Cortex of kidney (tissue), 1 donor: Measurements from ENCODE around the gene NEMP1.

Experiments used
- DNase-seq: peaks from one replicate; lab custom pipeline; 2025; lab: John Stamatoyannopoulos, UW

The NEMP1 gene

DNA sequence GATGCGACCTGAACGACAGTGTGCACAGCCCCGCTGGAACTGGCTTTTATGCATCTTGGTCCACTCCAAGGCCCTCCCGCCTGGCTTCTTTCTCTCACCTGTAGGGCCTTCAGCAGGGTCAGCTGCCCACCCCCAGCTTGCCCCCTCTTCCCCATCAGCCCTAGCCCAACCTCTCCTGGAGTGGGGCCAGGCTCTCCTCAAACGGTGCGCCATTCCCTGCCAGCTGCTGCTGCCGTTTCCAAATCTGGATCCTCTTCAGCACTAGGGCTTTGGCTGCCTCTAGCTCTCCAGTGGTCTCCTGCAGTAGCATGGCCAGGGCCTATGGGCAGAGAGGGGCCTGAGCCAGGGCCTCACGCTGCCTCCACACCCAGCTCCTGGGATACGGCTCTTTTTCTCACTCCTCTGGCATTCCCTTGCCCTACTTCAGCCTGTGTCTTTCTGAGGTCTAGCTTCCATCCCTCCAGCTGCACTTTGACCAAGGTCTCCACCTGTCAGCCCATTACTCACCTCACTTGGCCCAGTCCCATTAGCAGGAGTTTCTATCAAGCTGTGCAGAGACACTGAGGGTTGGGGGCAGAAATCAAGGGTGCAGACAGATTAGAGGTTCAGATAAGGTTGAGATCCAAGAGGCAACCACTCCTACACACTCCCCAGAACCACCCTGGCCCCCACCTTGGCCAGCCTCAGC, 27.6 kb upstream of the NEMP1 start:
- DNase-seq, result no peak

DNA sequence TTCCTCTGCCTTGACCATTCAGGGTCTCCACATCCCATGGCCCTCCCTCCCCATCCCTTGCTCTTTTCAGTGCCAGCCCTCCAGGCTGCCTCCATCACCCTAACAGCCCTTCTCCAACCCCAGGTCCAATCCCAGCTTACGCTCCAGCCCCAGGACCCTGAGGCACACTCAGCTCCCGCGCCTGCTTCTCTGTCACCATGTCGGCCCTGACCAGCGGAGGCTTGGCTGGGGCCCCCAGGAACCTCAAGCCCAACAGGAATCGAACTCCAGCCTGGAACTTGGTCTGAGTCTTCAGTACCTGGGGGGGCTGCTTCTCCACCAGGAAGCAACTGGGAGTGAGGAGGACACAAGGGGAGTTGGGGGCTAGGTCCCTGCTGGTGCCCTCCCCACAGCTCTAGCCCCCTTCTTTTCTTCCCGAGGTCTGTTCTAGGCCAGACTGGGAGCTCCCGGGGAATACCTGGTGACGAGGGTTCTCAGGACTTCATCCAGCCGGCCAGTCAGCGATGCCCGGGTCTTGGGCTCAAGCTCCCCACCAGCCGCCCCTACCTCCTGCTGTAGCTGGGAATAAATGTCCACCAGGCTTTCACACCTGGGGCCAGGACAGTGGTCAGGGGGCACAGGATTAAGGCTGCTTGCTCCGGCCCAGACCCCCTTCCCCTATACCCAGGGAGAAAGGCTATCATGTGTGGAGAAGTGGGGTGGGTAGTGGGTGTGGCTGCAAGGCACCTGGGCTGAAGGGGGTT, 26.6 kb upstream of the NEMP1 start:
- no peak for DNase-seq

DNA sequence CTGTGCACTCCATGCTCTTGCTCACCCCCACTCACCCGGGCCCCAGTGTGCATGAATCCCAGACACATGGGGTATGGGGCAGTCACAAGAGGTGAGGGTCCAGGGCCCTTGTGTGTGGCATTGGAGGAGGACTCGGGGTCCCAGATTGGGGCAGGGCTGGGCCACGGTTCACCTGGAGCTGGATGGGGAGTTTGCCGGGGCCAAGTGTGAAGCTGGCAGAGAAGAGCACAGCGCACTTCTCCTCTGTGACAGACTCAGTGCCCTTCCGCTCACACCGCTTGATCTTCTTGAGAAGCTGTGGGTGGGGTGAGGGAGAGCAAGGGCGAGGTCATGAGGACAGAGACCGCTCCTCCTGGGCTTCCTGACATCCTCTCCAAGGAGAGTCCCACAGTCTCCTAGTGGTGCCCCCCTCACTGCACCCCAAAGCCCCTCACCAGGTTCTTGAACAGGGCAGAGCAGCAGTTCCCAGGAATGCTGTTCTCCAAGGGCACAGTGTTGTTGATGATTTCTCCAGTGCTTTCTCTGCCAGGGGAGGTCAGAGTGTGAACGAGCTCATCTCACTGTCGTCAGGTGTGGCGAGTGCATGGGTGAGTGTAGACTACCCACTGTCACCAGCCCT, 25.8 kb upstream of the NEMP1 start:
- DNase-seq, result no peak

DNA sequence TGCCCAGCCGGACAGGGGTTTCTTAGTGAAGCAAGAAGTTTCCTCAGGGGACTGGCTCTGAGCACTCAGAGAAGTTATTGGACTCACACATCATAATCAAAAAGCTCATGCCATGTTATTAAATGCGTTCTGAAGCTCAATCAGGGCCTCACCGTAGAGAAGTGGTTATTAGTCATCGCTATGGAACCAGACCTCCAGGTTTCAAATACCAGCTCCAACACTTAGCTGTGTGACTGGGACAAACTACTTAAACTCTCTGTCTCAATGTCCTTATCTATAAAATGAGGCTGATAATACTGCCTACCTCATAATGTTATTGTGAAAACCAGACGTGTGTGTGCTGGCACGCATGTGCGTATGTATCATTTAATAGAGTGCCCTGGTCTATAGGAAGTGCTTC, 25.3 kb upstream of the NEMP1 start:
- no peak for DNase-seq

DNA sequence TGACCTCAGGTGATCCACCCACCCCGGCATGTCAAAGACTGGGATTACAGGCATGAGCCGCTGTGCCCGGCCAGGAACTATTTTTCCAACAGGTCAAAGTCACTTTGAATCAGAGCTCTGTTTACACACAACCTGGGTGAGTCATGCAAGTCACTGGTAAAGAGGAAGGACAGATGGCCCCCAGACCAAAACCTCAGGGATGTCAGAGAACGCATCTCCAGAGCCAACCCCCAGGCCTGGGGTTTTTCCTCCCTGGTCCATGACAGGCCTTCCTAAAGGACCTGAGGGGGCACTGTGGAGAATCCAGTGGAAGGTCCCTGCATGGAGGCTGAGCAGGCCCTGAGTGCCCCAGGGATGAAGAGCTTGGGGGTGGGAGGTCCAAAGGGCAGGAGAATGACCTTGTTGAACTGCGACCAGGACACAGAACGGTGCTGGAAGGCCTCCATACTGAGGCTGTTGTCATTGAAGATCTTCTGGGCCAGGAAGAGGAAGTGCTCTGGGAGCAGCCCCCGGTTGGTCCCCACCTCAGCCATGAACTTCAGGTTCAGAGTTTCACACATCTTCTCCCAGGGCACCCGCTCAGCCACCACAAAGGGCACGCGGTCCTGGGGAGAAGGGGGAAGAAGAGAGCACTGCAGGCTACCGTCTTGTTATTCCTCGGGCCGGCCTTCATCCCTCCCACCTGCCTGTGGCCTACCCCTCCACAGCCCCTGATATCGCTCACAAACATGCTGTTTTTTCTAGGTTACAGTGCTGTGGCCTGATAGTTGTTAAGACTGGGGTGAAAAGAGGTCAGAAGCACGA, 23.5 kb upstream of the NEMP1 start:
- no peak for DNase-seq

DNA sequence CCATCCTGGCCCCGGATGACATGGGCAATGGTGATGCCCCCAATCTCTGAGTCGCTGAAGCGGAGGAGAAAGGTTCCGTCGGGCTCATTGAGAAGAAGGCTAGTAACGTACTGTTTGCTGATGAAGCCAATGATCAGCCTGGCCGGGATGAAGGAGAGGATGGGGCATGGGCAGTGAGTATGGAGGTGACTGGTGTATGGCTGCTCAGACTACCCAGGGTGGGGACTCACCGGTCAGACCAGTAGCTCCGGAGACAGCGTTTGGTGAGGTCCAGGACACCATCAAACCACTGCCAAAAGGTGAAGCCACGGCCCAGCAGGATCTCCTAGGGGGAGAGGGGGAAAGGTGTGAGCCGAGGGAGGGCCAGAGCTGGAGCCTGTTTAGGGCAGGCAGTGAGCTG, 21.2 kb upstream of the NEMP1 start:
- DNase-seq, result no peak

DNA sequence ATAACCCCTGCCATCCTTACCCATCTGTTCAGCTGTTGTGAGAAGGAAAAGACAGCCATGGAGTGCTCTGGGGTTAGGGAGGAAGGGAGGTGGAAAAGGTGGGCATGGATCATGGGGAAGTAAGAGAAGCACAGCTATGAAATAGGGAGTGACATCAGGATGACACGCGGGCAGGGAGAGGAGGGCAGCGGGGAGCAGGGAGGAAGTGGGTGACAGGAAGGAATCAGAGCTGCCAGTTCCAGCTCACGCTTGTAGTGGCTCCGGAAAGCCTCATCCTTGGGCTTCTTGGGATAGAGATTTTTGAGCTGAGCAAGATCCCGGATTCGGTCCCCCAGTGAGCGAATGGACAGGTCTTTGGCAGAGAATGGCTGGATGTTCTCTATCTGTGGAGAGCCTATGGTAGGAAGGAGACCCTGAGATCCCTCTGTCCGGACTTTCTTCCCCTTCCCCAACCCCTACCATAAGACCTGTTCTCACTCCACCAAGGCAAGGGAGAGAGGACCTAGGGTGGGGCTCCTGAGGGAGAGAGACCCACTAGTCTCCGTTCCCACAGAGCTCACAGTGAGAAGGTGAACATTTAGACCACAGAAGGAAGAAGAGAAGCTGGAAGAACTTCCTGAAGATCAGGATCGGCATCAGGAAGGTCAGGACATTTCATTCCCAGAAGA, 20.6 kb upstream of the NEMP1 start:
- DNase-seq, result no peak

DNA sequence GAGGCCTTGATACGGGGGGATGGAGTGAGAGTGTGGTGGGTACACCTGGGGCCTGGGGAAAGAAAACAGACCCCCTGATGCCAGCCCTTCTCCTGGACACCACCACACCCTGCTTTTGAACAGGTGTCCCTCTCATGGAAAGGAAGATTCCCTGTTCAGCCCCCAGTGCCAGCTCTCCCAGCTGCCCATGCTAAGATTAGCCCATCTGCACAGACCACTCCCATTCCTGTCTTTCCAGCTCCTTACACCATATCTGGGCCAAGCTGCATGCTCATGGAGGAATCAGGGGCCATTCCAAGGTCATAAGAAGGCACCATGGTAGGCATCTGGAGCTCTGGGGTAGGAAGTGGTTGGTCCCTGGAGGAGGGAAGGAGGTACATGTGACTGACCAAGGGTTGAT, 20.0 kb upstream of the NEMP1 start:
- no peak for DNase-seq

DNA sequence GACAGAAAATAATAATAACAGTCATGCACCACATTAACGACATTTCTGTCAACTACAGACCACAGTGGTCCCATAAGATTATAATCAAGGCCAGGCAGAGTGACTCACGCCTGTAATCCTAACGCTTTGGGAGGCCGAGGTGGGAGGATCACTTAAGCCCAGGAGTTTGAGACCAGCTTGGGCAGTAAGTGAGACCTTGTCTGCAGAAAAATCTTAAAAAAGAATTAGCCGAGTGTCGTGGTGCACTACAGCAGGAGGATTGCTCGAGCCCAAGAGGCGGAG, 18.9 kb upstream of the NEMP1 start:
- DNase-seq, result no peak

DNA sequence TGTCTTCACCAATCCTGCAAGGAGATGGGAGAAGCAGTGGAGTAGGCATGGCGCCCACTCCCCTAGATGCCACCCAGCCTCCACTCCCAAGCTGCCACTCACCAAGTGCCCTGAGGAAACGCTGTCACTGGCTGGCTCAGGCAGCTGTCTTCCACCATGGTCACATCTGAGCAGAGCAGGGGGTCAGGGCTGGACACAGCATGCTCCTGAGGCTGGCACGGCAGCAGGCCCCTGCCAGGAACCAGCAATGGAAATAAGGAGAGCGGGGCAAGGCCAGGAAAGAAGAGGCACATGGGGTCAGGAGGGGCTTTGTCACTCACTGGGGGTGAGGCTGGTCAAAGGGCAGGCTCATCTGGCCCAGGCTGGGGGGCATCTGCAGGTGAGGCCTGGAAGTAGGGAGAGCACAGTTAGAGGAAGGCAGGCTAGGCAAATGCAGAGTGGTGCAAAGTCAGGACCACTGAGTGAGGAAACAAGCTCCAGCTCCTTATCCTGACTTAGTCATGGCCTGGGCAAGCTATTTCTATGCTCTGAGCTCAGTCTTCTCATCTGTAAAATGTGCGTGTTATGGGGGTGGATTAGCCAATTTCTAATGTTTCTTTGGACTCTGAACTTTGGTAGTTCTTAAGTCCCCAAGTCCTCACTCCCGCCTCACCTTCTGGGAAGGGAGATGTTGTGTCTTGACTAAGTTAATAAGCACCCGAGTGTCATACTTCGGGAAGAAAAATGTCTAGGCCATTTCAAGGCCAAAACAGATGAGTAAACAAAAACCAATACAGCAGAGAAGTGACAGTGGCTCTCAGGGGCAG, 18.4 kb upstream of the NEMP1 start:
- DNase-seq, result no peak

DNA sequence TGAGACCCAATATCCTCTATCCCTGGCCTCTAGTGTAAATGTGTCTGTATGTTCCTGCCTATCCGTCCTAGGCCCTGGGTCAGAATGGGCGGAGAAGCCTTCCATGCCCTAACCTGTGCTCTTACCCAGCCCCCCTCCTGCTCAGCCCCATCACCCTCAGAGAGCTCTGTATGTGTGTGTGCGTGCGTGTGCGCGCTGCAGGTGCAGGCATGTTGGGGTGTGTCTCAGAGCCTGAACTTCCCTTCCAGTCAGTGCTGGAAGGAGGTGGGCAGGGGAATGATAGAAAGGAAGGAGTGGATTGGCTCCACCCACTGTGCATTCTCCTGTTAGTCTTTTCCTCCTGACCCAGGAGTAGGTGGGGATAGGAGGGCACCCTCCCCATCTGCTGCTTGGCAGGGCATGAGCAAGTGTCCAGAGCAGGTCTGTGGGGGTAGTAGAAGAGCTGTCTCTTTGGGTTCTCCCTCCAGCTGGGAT, 17.5 kb upstream of the NEMP1 start:
- DNase-seq, result no peak

DNA sequence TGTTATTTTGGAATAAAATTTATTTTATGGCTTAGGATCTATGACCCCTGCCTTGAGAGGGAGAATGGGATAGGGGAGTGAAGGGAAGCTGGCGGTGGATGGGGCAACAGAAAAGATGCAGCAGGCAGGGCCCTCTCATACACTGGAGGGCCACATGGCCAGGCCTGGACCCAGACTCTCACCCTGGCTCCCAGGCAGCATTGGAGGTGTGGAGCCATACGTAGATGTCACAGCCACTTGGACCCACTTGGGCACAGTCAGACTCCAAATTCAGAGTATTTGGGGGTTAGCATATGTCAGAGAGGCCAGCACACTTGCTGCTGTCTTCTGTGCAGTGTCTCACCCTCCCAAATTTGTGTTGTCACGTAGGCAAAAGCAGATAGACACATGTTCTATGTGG, 16.8 kb upstream of the NEMP1 start:
- DNase-seq, result no peak

DNA sequence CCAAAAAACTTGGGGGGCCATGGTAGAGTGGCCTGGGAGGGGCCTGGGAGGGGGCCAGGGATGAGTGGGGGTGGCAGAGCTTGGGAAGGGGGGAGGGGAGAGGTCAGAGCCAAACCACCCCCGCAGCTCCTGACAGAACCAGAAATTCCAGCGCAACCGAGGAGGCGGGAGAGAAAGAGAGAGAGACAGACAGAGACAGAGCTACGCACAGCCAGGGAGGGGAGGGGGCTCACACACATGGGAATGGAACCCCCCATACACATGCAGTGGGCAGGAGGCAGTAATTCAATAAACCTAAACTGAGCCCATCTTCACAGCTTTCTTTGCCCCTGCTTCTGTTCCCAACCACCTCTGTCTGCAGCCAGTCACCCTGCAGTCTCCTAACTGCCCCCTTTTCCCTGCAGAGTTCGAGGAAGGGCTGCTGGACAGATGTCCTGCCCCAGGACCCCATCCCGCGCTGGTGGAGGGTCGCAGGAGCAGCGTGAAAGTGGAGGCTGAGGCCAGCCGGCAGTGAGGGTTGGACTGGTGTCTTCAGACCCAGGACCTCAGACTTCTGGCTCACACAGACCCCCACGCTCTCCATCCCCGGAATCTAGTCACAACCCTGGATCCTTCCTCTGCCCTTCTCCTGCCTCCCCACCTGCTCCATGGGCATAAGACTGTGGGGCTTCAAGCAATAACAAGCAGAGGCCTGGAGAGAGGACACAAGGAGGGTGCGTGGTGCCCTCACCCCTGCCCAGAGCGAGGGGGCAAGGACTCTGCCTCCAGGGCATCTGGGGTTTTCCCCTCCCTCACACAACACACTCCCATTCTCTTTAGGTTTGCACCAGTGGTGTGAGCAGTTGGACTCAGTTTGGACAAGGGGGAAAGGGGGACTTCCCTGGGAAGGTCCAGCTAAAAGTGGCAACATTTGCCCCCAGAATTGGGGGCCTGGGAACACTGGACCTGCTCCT, 15.9 kb upstream of the NEMP1 start:
- no peak for DNase-seq

DNA sequence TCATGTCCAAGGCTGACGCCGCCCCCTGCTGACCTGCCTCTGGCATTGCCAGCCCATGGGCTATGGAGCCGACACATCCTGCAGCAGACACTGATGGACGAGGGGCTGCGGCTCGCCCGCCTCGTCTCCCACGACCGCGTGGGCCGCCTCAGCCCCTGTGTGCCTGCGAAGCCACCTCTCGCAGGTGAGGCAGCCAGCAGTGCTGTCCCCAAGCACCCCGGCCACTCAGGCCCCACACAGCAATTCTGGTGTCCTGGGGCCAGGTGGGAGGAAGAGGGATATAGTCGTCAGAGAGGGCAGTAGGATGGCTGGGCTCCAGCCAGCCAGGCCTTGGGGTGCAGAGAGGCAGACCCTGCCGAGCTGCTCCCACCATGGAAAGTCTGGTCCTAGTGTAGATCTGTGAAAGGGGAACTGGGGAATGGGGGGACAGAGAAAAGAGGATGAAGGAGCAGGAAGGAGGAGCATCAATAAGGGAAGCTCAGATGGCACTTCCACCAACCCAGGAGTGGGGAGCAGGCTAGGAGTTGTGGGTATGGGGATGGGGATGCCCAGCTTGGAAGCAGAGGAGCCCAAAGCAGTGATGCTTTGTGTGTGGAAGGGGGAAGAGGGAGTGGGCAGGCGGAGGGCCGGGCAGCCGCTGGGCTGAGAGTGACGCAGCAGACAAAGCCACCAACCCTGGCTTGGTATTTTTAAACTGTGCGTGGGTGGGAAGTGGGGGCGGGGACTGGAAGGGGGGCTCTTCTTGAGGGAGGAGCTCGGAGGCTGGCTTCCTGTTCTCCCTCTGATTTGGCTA, 15.0 kb upstream of the NEMP1 start:
- no peak for DNase-seq

DNA sequence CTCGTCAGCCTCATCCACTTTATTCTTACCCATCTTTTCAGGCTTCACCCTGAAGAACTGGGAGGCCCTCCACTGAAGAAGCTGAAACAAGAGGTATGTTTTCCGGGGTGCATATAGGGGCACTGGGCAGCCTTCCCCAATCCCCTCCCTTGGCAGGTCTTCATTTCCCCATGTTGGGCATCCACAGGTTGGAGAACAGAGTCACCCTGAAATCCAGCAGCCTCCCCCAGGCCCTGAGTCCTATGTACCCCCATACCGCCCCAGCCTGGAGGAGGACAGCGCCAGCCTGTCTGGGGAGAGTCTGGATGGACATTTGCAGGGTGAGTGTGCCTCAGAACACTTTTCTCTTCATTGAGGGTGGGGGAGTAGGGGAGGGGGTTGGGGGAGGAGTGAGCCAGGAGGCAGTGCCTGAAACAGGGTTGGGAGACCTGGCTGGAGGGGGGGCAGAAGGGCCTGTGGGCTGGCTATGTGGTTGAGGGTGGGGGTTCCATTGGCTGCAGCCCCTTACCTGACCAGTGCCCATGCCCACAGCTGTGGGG, 14.4 kb upstream of the NEMP1 start:
- no peak for DNase-seq

DNA sequence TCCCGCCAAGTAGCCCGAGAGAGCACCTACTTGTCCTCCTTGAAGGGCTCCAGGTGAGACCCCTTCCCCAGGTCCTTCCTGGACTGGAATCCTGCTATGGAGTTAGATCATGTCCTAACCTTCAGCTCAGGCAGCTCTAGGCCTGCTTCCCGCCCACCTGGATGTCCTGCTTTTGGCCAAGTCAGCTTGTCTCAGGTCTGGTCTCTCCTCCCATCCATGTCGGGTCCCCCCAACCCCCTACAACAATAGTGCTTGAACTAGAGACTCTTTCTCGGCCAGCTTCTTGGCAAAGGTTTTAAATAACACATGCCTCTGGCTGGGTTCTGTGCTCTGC, 13.9 kb upstream of the NEMP1 start:
- DNase-seq, result no peak

DNA sequence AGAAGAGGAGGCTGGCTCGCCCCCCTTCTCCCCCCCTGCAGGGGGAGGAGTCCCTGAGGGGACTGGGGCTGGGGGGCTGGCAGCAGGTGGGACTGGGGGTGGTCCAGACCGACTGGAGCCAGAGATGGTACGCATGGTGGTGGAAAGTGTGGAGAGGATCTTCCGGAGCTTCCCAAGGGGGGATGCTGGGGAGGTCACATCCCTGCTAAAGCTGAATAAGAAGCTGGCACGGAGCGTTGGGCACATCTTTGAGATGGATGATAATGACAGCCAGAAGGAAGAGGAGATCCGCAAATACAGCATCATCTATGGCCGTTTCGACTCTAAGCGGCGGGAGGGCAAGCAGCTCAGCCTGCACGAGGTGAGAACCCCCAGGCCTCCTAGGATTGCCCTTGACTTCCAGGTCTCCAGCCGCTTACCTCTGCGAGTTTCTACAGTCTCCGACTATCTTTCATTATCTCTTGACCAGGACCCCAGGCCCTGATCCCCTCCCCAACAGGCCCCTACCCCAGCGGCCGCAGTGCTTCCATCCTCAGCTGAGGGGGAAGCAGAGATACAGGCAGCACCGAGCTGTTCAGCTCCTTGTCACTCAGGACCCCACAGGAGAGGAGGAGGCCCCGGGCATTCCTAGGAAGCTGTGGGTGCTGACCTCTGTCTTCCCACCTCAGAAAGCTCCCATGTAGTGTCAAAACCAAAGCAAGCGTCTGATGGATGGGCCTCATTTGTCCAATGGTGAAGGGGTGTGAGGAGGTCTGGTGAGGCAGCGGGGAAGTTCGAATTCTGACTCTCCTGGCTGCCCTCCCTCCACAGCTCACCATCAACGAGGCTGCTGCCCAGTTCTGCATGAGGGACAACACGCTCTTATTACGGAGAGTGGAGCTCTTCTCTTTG, 13.3 kb upstream of the NEMP1 start:
- DNase-seq, result no peak
